ENCODE data around the gene COG3.

- no peak for TF ChIP-seq EZH2 (IDR thresholded peaks at IDR 0.05; ENCODE audit: borderline replicate concordance, low read length)
- no peak for TF ChIP-seq CTCF (IDR thresholded peaks at IDR 0.05; ENCODE audit: low read length)
Observed at GRCh38 chr13:45433381-45433790, 31.4 kb upstream of the COG3 start.

Data from OCI-LY1 (cell line).